AG04450 (cell line): ENCODE results near the gene HNRNPR. TPM values are rescaled to one million over a fixed set of nuclear protein-coding genes. Genes with fewer than 3 reads are reported as not detected.

Experiments
- CTCF ChIA-PET: fragments of 300-600, 350-600 bp; formaldehyde crosslinking; extraction: SDS; loops from one replicate; lab custom pipeline; 2022; ENCODE audit warnings: antibody characterized with exemption, inconsistent platforms; lab: Charles Lee
- POLR2A ChIA-PET: fragments of 350-600 bp; formaldehyde crosslinking; extraction: SDS; loops from one replicate; lab custom pipeline; 2021; ENCODE audit warnings: antibody characterized with exemption, inconsistent platforms; lab: Yijun Ruan, JAX
- DNase-seq: peaks from one replicate; pipeline ENCODE4 v3.0.0-alpha.2; 2011; ENCODE audit warnings: low read depth, low spot score
- H3K27ac ChIP-seq: one replicate; pipeline ENCODE4 v1.5.1; 2012; ENCODE audit warnings: low read depth, low read length, control low read depth
- H3K27me3 ChIP-seq: one replicate; pipeline ENCODE4 v1.6.0; 2012; ENCODE audit warnings: low read length; ENCODE audit not compliant: control insufficient read depth, insufficient read depth
- H3K4me3 ChIP-seq: 2 replicates; pipeline ENCODE4 v1.5.1; 2011; ENCODE audit warnings: mild to moderate bottlenecking, low read depth, low read length, control low read depth
- H3K9me3 ChIP-seq: 2 replicates; pipeline ENCODE4 v1.5.1; 2012; ENCODE audit warnings: low read length; ENCODE audit not compliant: control insufficient read depth, insufficient read depth
- polyA plus RNA-seq: library from polyadenylated mRNA; depleted of rRNA; stranded (reverse); fragments of >200 nt; gene quantifications from 2 replicates; pipeline ENCODE4 v1.2.3, GENCODE V29; 2011
- TF ChIP-seq, protein P1 (sequence below): IDR thresholded peaks from 2 replicates; pipeline ENCODE4 v1.5.1; 2011; ENCODE audit warnings: low read depth, low read length, control low read depth, inconsistent platforms

HNRNPR gene
- polyA plus RNA-seq, 1 experiment, result 171 TPM

DNA sequence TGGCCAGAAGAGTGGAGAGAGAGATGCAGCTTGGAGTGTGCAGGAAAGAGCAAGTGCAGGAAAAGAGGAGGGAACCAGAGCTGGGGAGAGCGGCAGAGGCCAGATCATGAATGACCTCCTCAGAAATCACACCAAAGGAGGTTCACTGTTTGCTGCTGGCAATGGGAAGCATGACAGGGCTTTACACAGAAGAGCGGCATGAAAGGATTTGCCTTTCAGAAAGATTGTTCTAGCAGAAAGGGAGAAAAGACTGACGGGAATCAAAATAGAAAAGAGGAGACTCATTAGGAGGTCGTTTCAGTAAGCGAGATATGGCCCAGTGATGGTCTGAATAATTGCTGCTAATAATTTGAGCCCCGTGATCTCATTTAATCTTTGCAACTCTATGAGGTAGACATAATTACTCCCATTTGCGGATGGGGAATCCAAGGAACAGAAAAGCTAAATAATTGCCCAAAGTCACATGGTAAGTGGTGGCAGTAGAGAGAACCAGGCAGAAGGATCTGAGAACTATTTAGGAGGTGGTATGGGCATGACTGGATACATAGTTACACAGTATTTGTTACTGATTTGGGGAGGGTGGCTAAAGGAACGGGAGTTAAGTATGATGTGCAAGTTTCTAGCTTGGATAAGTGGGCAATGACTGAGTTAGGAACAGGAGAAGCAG is 12.5 kb upstream of the HNRNPR start:
- Histone ChIP-seq H3K27me3 (no peaks in the 10 kb centered on the region), H3K4me3 (no peak overlapping the region), H3K9me3 (peaks cover 21% of the 10 kb centered on the region), H3K27ac (no peak overlapping the region)
- CTCF ChIA-PET, result interaction anchor here (1.4 kb wide), 1 partner anchor 12 kb away, joined by 6 read pairs; no protein-coding TSS in a partner anchor
- DNase-seq, result no peak
- TF ChIP-seq, protein P1, sequence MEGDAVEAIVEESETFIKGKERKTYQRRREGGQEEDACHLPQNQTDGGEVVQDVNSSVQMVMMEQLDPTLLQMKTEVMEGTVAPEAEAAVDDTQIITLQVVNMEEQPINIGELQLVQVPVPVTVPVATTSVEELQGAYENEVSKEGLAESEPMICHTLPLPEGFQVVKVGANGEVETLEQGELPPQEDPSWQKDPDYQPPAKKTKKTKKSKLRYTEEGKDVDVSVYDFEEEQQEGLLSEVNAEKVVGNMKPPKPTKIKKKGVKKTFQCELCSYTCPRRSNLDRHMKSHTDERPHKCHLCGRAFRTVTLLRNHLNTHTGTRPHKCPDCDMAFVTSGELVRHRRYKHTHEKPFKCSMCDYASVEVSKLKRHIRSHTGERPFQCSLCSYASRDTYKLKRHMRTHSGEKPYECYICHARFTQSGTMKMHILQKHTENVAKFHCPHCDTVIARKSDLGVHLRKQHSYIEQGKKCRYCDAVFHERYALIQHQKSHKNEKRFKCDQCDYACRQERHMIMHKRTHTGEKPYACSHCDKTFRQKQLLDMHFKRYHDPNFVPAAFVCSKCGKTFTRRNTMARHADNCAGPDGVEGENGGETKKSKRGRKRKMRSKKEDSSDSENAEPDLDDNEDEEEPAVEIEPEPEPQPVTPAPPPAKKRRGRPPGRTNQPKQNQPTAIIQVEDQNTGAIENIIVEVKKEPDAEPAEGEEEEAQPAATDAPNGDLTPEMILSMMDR, result no peak
- POLR2A ChIA-PET, result interaction anchor here (3.3 kb wide), 1 partner anchor 12 kb away, joined by 16 read pairs; the partner anchor contains the start of gene HNRNPR

DNA sequence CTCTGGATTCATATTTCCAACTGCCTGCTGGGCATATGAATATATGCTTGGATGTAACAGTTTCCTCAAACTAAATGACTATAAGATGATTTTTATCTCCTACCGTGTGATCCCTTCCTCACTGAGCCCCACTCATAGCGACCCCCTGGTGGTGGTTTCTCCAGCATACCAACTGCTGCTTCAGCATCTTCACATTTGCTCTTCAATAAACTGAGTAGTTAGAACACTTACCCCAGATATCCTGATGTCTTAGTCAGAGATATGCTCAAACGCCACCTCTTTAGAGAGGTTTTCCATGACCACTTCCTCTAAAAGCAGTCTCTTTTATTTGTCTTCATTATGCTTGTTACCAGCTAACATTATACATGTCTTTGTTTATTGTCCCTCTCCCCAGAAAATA is 10.2 kb upstream of the HNRNPR start:
- TF ChIP-seq, protein P1, result no peak; the same call in 1 of the 2 replicates
- H3K9me3 ChIP-seq, result peaks cover 10% of the 10 kb centered on the region; the same call in 1 of the 2 replicates
- DNase-seq, result no peak
- POLR2A ChIA-PET, result no interaction called here
- H3K4me3 ChIP-seq, result no peak overlapping the region
- CTCF ChIA-PET, result no interaction called here
- H3K27me3 ChIP-seq, result no peaks in the 10 kb centered on the region
- no peak overlapping the region for H3K27ac ChIP-seq

DNA sequence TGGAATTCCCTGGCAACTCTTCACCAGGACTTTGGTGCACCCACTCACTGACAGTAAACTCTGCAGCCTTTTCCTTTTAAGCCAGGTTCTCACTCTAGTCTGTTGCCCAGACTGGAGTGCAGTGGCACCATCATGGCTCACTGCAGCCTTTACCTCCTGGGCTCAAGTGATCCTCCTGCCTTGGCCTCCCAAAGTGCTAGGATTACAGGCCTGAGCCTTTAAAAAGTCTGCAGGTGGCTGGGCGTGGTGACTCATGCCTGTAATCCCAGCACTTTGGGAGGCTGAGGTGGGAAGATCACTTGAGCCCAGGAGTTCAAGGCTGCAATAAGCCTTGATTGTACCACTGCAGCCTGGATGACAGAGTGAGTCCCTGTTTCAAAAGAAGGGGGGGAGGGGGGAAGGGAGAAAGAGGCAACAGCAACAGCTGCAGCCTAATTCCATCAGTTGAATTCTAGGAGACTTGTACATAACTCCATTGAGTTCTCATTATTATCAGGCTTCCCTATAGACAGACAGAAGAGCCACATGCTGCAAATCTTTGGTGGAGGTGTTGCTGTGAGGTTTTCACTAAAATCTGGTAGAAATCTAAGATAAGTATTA is 8.1 kb upstream of the HNRNPR start:
- H3K27me3 ChIP-seq, result no peaks in the 10 kb centered on the region
- POLR2A ChIA-PET, result no interaction called here
- DNase-seq, result no peak
- no peaks in the 10 kb centered on the region for H3K9me3 ChIP-seq
- H3K27ac ChIP-seq, result no peak overlapping the region
- no peak overlapping the region for H3K4me3 ChIP-seq
- CTCF ChIA-PET, result no interaction called here
- TF ChIP-seq, protein P1, result no peak

DNA sequence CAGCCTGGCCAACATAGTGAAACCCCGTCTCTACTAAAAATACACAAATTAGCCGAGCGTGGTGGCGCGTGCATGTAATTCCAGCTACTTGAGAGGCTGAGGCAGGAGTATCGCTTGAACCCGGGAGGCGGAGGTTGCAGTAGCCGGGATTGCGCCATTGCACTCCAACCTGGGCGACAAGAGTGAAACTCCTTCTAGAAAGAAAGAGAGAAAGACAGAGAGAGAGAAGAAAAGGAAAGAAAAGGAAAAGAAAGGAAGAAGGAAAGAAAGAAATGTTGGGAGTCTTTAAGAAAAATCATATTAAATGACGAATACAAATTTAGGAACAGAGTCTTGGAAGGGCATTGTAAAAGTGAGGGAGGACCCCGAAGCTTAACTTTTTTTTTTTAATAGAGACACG is 1.8 kb upstream of the HNRNPR start:
- CTCF ChIA-PET, result interaction anchor here (1.3 to 1.8 kb wide), 2 partner anchors 22 to 58 kb away, joined by 4 to 6 read pairs; no protein-coding TSS in a partner anchor
- TF ChIP-seq, protein P1, result no peak

DNA sequence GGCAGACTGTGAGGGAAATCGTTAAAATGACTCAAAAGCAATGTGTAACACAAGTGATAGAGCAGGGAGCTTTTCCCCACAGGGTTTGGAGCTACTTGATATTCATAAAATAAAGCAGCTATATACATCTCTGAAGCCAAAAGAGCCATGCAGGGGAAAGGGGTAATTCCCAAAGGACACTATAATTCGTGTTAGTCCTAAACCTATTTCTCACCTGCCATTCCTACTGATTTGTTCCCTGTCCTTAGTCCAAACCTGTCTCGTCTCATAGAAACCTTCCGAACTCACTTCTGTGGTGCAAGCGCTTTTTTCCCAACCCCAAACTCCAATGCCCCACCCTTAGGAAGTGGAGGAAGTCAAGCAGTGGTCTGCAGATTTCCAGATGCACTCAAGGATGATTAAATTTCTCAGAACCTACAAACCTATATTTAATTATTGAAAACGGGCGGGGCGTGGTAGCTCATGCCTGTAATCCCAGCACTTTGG is 946 bp upstream of the HNRNPR start:
- H3K4me3 ChIP-seq, result peak overlapping the region; percentile 55
- CTCF ChIA-PET, result interaction anchor here (1.2 to 1.8 kb wide), 5 partner anchors 23 to 194 kb away, joined by 4 to 9 read pairs (median 6); no protein-coding TSS in a partner anchor
- DNase-seq, result no peak
- TF ChIP-seq, protein P1, result no peak
- peak overlapping the region; percentile 86 for H3K27ac ChIP-seq
- no peaks in the 10 kb centered on the region for H3K27me3 ChIP-seq
- peaks cover 4% of the 10 kb centered on the region; the same call in 1 of the 2 replicates for H3K9me3 ChIP-seq
- POLR2A ChIA-PET, result interaction anchor here (0.5 to 2.1 kb wide), 15 partner anchors 14 to 346 kb away, joined by 3 to 41 read pairs (median 8); partner anchors contain the start of genes E2F2, ID3, RPL11 and ZNF436

More for the DNA sequence above, 1.8 kb upstream of the HNRNPR start:
- no peak overlapping the region for H3K4me3 ChIP-seq
- POLR2A ChIA-PET, result interaction anchor here (2.0 to 2.1 kb wide), 2 partner anchors 22 to 66 kb away, joined by 14 to 41 read pairs; no protein-coding TSS in a partner anchor
- H3K27me3 ChIP-seq, result no peaks in the 10 kb centered on the region
- peaks cover 4% of the 10 kb centered on the region; the same call in 1 of the 2 replicates for H3K9me3 ChIP-seq
- H3K27ac ChIP-seq, result no peak overlapping the region
- DNase-seq, result no peak
